Keratinocyte (primary cell): Measurements from ENCODE around the gene DOCK1. TPM values are rescaled to one million over a fixed set of nuclear protein-coding genes. Genes with fewer than 3 reads are reported as not detected.

Source experiments
- DNase-seq: peaks from one replicate; pipeline ENCODE4 v3.0.0-alpha.2; 2011; ENCODE audit warnings: low read depth, missing footprints, low spot score
- FAIRE-seq: peaks from 2 replicates; lab custom pipeline; 2011; peaks lifted over from hg19 to GRCh38; lab: Jason Lieb, UNC
- H2AFZ ChIP-seq: 2 replicates; pipeline ENCODE4 v1.6.0; 2012; ENCODE audit warnings: low read length, control low read depth, inconsistent platforms; ENCODE audit not compliant: control insufficient read depth
- H3K27ac ChIP-seq: 2 replicates; pipeline ENCODE4 v1.5.1; 2011; ENCODE audit warnings: low read length; ENCODE audit not compliant: control insufficient read depth, insufficient read depth
- H3K27me3 ChIP-seq: 3 replicates; pipeline ENCODE4 v1.6.0; 2011; ENCODE audit warnings: low read length; ENCODE audit not compliant: control insufficient read depth, insufficient read depth; ENCODE audit errors: extremely low read depth
- H3K36me3 ChIP-seq, 2 experiments: 2 replicates in 1 of 2; 3 replicates in 1 of 2; pipeline ENCODE4 v1.5.1; 2011; ENCODE audit warnings: low read length in 2 of 2, mild to moderate bottlenecking in 1 of 2; ENCODE audit not compliant: control insufficient read depth in 2 of 2, insufficient read depth in 2 of 2; ENCODE audit errors: extremely low read depth in 1 of 2
- H3K4me1 ChIP-seq: 3 replicates; pipeline ENCODE4 v1.5.1; 2011; ENCODE audit warnings: low read length; ENCODE audit not compliant: control insufficient read depth, insufficient read depth; ENCODE audit errors: extremely low read depth
- H3K4me2 ChIP-seq: 3 replicates; pipeline ENCODE4 v1.6.0; 2011; ENCODE audit warnings: low read depth, low read length; ENCODE audit not compliant: control insufficient read depth, insufficient read depth; ENCODE audit errors: extremely low read depth
- H3K4me3 ChIP-seq, 3 experiments: fragments of 200-600 bp in 1 of 3; sonication (generic) in 1 of 3; 2 replicates in 2 of 3; 3 replicates in 1 of 3; pipeline ENCODE4 v1.5.1; 2011 to 2016; ENCODE audit warnings: low read length in 3 of 3, mild to moderate bottlenecking in 3 of 3, control low read depth in 2 of 3, inconsistent platforms in 1 of 3, low read depth in 1 of 3, mixed read lengths in 1 of 3, mixed run types in 1 of 3, moderate library complexity in 1 of 3; ENCODE audit not compliant: control insufficient read depth in 2 of 3, insufficient read depth in 2 of 3; ENCODE audit errors: extremely low read depth in 1 of 3
- H3K79me2 ChIP-seq: 2 replicates; pipeline ENCODE4 v1.6.0; 2012; ENCODE audit warnings: low read length; ENCODE audit not compliant: control insufficient read depth, insufficient read depth
- H3K9ac ChIP-seq: 3 replicates; pipeline ENCODE4 v1.6.0; 2011; ENCODE audit warnings: low read length; ENCODE audit not compliant: control insufficient read depth, insufficient read depth; ENCODE audit errors: extremely low read depth
- H3K9me1 ChIP-seq: 3 replicates; pipeline ENCODE4 v1.6.0; 2011; ENCODE audit warnings: low read length; ENCODE audit not compliant: control insufficient read depth, insufficient read depth; ENCODE audit errors: extremely low read depth
- H3K9me3 ChIP-seq: 2 replicates; pipeline ENCODE4 v1.5.1; 2012; ENCODE audit warnings: low read depth, low read length; ENCODE audit not compliant: control insufficient read depth
- H4K20me1 ChIP-seq: 3 replicates; pipeline ENCODE4 v1.6.0; 2011; ENCODE audit warnings: low read length; ENCODE audit not compliant: control insufficient read depth, insufficient read depth; ENCODE audit errors: extremely low read depth
- CTCF ChIP-seq, 3 experiments: IDR thresholded peaks in 1 of 3; conservative IDR thresholded peaks in 1 of 3; optimal IDR thresholded peaks in 1 of 3; 2 replicates in 2 of 3; 3 replicates in 1 of 3; pipeline versions ENCODE3 to v1.5.1; 2011; ENCODE audit warnings: low read length in 3 of 3, mild to moderate bottlenecking in 3 of 3, moderate library complexity in 2 of 3, control low read depth in 1 of 3, inconsistent platforms in 1 of 3; ENCODE audit not compliant: insufficient read depth in 2 of 3; ENCODE audit errors: extremely low read depth in 1 of 3
- EZH2 ChIP-seq: IDR thresholded peaks from one replicate; pipeline ENCODE4 v1.6.1; 2012; ENCODE audit warnings: inconsistent platforms, mild to moderate bottlenecking, low read length, moderate library complexity
- dilution Hi-C: fragments of 300-500 bp; cut with MboI; formaldehyde crosslinking; loops from one replicate; pipeline ENCODE4 v1.7.0; 2020; ENCODE audit warnings: low sequenced_read_pairs; ENCODE audit not compliant: extremely low pct_ligation_motif_present
- polyA plus RNA-seq, 5 experiments: library from polyadenylated mRNA; depleted of rRNA in 3 of 5; stranded (reverse) in 3 of 5; stranded (forward) in 1 of 5; unstranded in 1 of 5; fragments of >200 nt; gene quantifications; 1 replicate in 1 of 5; 2 replicates in 3 of 5; 3 replicates in 1 of 5; pipeline versions ENCODE4 v1.2.1 to v1.2.3, GENCODE V29; 2011 to 2012; ENCODE audit warnings: missing spikeins in 2 of 5, low read depth in 1 of 5, low replicate concordance in 1 of 5

Gene DOCK1
- polyA plus RNA-seq, 1 donor (not counting 4 experiments of a cell fraction or from before 2014, with no cell fraction given) = 15.7 TPM

- Histone ChIP-seq H2AFZ (no peak overlapping the region), H3K9me3 (no peaks in the 10 kb centered on the region), H3K9ac (no peak overlapping the region), H3K9me1 (no peaks in the 10 kb centered on the region), H3K36me3 (no peaks in the 10 kb centered on the region), H3K27ac (no peak overlapping the region), H3K79me2 (no peaks in the 10 kb centered on the region), H3K27me3 (no peaks in the 10 kb centered on the region), H3K4me2 (no peak overlapping the region), H4K20me1 (no peaks in the 10 kb centered on the region), H3K4me1 (peaks cover 5% of the 10 kb centered on the region), H3K4me3 (no peak overlapping the region)
- dilution Hi-C loops = no loop called here
- no peak for TF ChIP-seq EZH2
- no peak for TF ChIP-seq CTCF (optimal IDR thresholded peaks at IDR 0.05 in 1 of 3, IDR thresholded peaks at IDR 0.05 in 1 of 3, conservative IDR thresholded peaks at IDR 0.05 in 1 of 3; ENCODE audit: extremely low read depth in 1 of 3, insufficient read depth in 2 of 3, low read length in 3 of 3)
- DNase-seq = no peak
- no peak for FAIRE-seq
Measured at GRCh38 chr10:126892226-126893175, 12.7 kb upstream of the DOCK1 start.

- Histone ChIP-seq H3K79me2 (no peaks in the 10 kb centered on the region), H3K9ac (no peak overlapping the region), H3K27me3 (no peaks in the 10 kb centered on the region), H3K27ac (no peak overlapping the region), H4K20me1 (no peaks in the 10 kb centered on the region), H2AFZ (no peak overlapping the region), H3K9me3 (no peaks in the 10 kb centered on the region), H3K4me3 (no peak overlapping the region), H3K4me1 (peaks cover 5% of the 10 kb centered on the region), H3K36me3 (no peaks in the 10 kb centered on the region), H3K9me1 (no peaks in the 10 kb centered on the region), H3K4me2 (no peak overlapping the region)
- TF ChIP-seq EZH2 = no peak
- TF ChIP-seq CTCF (optimal IDR thresholded peaks at IDR 0.05 in 1 of 3, IDR thresholded peaks at IDR 0.05 in 1 of 3, conservative IDR thresholded peaks at IDR 0.05 in 1 of 3; ENCODE audit: extremely low read depth in 1 of 3, insufficient read depth in 2 of 3, low read length in 3 of 3) = no peak
- FAIRE-seq = no peak
- no peak for DNase-seq
- dilution Hi-C loops = no loop called here
Measured at GRCh38 chr10:126893206-126893605, 12.0 kb upstream of the DOCK1 start.
